ENCODE measurements around the gene RHOT2. TPM values are rescaled to one million over a fixed set of nuclear protein-coding genes. Genes with fewer than 3 reads are reported as not detected.

Gene RHOT2
- total RNA-seq, 1 donor from 2014 or later, result 55.1 TPM

Other genes starting within 250 kb of the RHOT2 start
- 55.1 TPM for gene RAB11FIP3, start 242.5 kb upstream of the RHOT2 start, total RNA-seq
- gene CAPN15, start 140.4 kb upstream of the RHOT2 start, total RNA-seq, result 20.7 TPM
- not detected for gene PRR35, start 107.7 kb upstream of the RHOT2 start, total RNA-seq
- gene NHLRC4, start 101.1 kb upstream of the RHOT2 start, total RNA-seq, result 0.31 TPM
- gene PIGQ, start 98.2 kb upstream of the RHOT2 start, total RNA-seq, result 42.3 TPM
- gene RAB40C, start 78.1 kb upstream of the RHOT2 start, total RNA-seq, result 27.5 TPM
- 1.3 TPM for gene WFIKKN1, start 37.1 kb upstream of the RHOT2 start, total RNA-seq
- gene METTL26, start 31.8 kb upstream of the RHOT2 start, total RNA-seq, result 36.6 TPM
- gene MCRIP2, start 26.3 kb upstream of the RHOT2 start, total RNA-seq, result 8.1 TPM
- 26.9 TPM for gene WDR90, start 18.8 kb upstream of the RHOT2 start, total RNA-seq
- gene RHBDL1, start 7.5 kb downstream of the RHOT2 start, total RNA-seq, result 1.6 TPM
- 60.1 TPM for gene STUB1, start 12.3 kb downstream of the RHOT2 start, total RNA-seq
- gene JMJD8, start 16.2 kb downstream of the RHOT2 start, total RNA-seq, result 23.2 TPM
- gene WDR24, start 22.3 kb downstream of the RHOT2 start, total RNA-seq, result 6.6 TPM
- 10.6 TPM for gene FBXL16, start 37.7 kb downstream of the RHOT2 start, total RNA-seq
- 17.5 TPM for gene METRN, start 47.0 kb downstream of the RHOT2 start, total RNA-seq
- 21.0 TPM for gene ANTKMT, start 53.0 kb downstream of the RHOT2 start, total RNA-seq
- gene CCDC78, start 58.3 kb downstream of the RHOT2 start, total RNA-seq, result 7.5 TPM
- gene HAGHL, start 59.0 kb downstream of the RHOT2 start, total RNA-seq, result 10.6 TPM
- gene CIAO3, start 72.9 kb downstream of the RHOT2 start, total RNA-seq, result 84.2 TPM
- not detected for gene MSLN, start 92.6 kb downstream of the RHOT2 start, total RNA-seq
- gene RPUSD1, start 120.2 kb downstream of the RHOT2 start, total RNA-seq, result 15.3 TPM
- gene CHTF18, start 120.5 kb downstream of the RHOT2 start, total RNA-seq, result 21.0 TPM
- not detected for gene GNG13, start 132.6 kb downstream of the RHOT2 start, total RNA-seq